MM.1S (cell line): ENCODE measurements around the gene PRR15.

ENCODE experiments used
- DNase-seq: peaks from one replicate; pipeline ENCODE4 v3.0.0-alpha.2; 2015
- H2AFZ ChIP-seq: fragments of 300-600 bp; sonication (generic); 2 replicates; pipeline ENCODE4 v1.6.0; 2016; ENCODE audit warnings: antibody characterized with exemption, low read length
- H3F3A ChIP-seq: fragments of 300-600 bp; sonication (generic); 2 replicates; pipeline ENCODE4 v1.6.1; 2016; ENCODE audit warnings: mild to moderate bottlenecking, antibody characterized with exemption, low read length, moderate library complexity, mixed read lengths; ENCODE audit not compliant: insufficient read depth
- H3K27ac ChIP-seq: fragments of 300-600 bp; sonication (generic); 2 replicates; pipeline ENCODE4 v1.5.1; 2016; ENCODE audit warnings: mild to moderate bottlenecking, low read length
- H3K27me3 ChIP-seq: fragments of 300-600 bp; sonication (generic); replicated peaks from 2 replicates; pipeline ENCODE4 v1.6.0; 2016; ENCODE audit warnings: low read length; ENCODE audit not compliant: insufficient read depth
- H3K36me3 ChIP-seq: fragments of 300-600 bp; sonication (generic); replicated peaks from 2 replicates; pipeline ENCODE4 v1.6.1; 2016; ENCODE audit warnings: mild to moderate bottlenecking, low read length, mixed read lengths; ENCODE audit not compliant: insufficient read depth
- H3K4me1 ChIP-seq: fragments of 300-600 bp; sonication (generic); 2 replicates; pipeline ENCODE4 v1.6.1; 2016; ENCODE audit warnings: low read length, mixed read lengths
- H3K4me2 ChIP-seq: fragments of 300-600 bp; sonication (generic); 2 replicates; pipeline ENCODE4 v1.6.0; 2016; ENCODE audit warnings: low read depth, low read length
- H3K4me3 ChIP-seq: fragments of 300-600 bp; sonication (generic); 2 replicates; pipeline ENCODE4 v1.5.1; 2016; ENCODE audit warnings: low read length, mixed read lengths
- H3K79me2 ChIP-seq: fragments of 300-600 bp; sonication (generic); 2 replicates; pipeline ENCODE4 v1.6.1; 2016; ENCODE audit warnings: mixed run types, low read length, mixed read lengths
- H3K9ac ChIP-seq: fragments of 300-600 bp; sonication (generic); 2 replicates; pipeline ENCODE4 v1.6.1; 2016; ENCODE audit warnings: low read length, mixed read lengths
- H3K9me2 ChIP-seq: fragments of 300-600 bp; sonication (generic); replicated peaks from 2 replicates; pipeline ENCODE4 v1.6.1; 2016; ENCODE audit warnings: mild to moderate bottlenecking, low read length, mixed read lengths; ENCODE audit not compliant: insufficient read depth
- H3K9me3 ChIP-seq: fragments of 300-600 bp; sonication (generic); replicated peaks from 2 replicates; pipeline ENCODE4 v1.6.1; 2016; ENCODE audit warnings: mild to moderate bottlenecking, low read length, mixed read lengths; ENCODE audit not compliant: insufficient read depth
- H4K20me1 ChIP-seq: fragments of 300-600 bp; sonication (generic); 2 replicates; pipeline ENCODE4 v1.6.1; 2016; ENCODE audit warnings: mild to moderate bottlenecking, low read length, moderate library complexity, mixed read lengths; ENCODE audit not compliant: insufficient read depth
- EZH2 ChIP-seq: fragments of 300-600 bp; sonication (generic); optimal IDR thresholded peaks from 2 replicates; pipeline ENCODE3; 2017; ENCODE audit warnings: low read depth, mild to moderate bottlenecking, antibody characterized with exemption, low read length, mixed read lengths
- EZH2phosphoT487 ChIP-seq: fragments of 300-600 bp; sonication (generic); IDR thresholded peaks from 2 replicates; pipeline ENCODE4 v1.6.1; 2018; ENCODE audit warnings: antibody characterized with exemption, low read length
- TF ChIP-seq, protein P1 (sequence below): fragments of 300-600 bp; sonication (generic); IDR thresholded peaks from 2 replicates; pipeline ENCODE4 v1.5.1; 2016; ENCODE audit warnings: antibody characterized with exemption, low read length, mixed read lengths

Gene PRR15

DNA sequence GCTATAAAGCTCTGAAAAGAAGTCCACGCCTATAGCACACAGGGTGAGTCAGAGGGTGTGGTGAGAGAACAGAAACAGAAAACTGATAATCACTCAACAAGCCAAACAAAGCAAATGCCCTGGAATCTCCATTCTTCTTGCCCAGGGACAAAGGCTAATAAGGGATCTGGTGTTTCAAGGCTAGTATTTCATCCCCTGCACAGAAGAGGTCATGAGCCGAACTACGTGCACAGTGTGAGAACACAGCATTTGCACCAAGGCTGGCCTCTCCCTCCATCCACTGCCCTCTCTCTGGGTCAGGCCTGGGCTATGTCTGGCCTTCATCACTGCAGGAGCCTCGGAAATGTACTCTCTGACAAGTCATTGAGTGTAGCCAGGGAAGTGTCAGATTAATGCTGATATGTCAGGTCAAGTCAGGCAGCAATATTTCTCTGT is 42.7 kb downstream of the PRR15 start:
- Histone ChIP-seq H3K4me3 (no peak overlapping the region), H3K79me2 (no peaks in the 10 kb centered on the region), H4K20me1 (no peaks in the 10 kb centered on the region), H3K27me3 (no peaks in the 10 kb centered on the region), H3K9me3 (no peaks in the 10 kb centered on the region), H3K4me2 (no peak overlapping the region), H2AFZ (no peak overlapping the region), H3F3A (no peaks in the 10 kb centered on the region), H3K9me2 (no peaks in the 10 kb centered on the region), H3K9ac (no peak overlapping the region), H3K36me3 (no peaks in the 10 kb centered on the region), H3K4me1 (no peaks in the 10 kb centered on the region), H3K27ac (no peak overlapping the region)
- TF ChIP-seq EZH2 (no peak), EZH2phosphoT487 (no peak)
- TF ChIP-seq, protein P1, sequence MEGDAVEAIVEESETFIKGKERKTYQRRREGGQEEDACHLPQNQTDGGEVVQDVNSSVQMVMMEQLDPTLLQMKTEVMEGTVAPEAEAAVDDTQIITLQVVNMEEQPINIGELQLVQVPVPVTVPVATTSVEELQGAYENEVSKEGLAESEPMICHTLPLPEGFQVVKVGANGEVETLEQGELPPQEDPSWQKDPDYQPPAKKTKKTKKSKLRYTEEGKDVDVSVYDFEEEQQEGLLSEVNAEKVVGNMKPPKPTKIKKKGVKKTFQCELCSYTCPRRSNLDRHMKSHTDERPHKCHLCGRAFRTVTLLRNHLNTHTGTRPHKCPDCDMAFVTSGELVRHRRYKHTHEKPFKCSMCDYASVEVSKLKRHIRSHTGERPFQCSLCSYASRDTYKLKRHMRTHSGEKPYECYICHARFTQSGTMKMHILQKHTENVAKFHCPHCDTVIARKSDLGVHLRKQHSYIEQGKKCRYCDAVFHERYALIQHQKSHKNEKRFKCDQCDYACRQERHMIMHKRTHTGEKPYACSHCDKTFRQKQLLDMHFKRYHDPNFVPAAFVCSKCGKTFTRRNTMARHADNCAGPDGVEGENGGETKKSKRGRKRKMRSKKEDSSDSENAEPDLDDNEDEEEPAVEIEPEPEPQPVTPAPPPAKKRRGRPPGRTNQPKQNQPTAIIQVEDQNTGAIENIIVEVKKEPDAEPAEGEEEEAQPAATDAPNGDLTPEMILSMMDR, result no peak
- DNase-seq, result no peak

GRCh38 chr7:29606830-29607229 is 43.2 kb downstream of the PRR15 start:
- Histone ChIP-seq H3K27ac (no peak overlapping the region), H3F3A (no peaks in the 10 kb centered on the region), H3K36me3 (no peaks in the 10 kb centered on the region), H3K79me2 (no peaks in the 10 kb centered on the region), H3K27me3 (no peaks in the 10 kb centered on the region), H4K20me1 (no peaks in the 10 kb centered on the region), H3K4me1 (no peaks in the 10 kb centered on the region), H3K9ac (no peak overlapping the region), H3K4me3 (no peak overlapping the region), H3K9me2 (no peaks in the 10 kb centered on the region), H3K4me2 (no peak overlapping the region), H2AFZ (no peak overlapping the region), H3K9me3 (no peaks in the 10 kb centered on the region)
- TF ChIP-seq, protein P1, result no peak
- TF ChIP-seq EZH2phosphoT487, result no peak
- TF ChIP-seq EZH2, result no peak
- no peak for DNase-seq

DNA sequence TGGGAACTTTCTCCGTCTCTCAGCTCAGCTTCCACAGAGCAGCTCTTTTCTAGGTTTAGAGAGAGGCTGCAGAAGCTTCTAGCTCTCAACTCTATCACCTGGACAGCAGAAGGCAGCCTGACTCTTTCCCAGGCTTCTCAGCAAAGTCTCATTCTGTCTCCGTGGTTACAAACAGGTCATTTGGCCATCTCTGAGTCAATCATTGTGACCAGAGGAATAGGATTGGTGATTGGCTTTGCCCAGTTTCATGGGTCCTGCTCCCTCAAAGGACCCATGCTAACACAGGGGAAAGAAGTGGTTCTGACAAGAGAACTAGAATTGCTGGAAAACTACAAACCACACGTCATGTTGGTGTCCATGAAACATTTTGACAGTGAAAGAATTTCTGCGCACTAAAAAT is 43.6 kb downstream of the PRR15 start:
- Histone ChIP-seq H3F3A (no peaks in the 10 kb centered on the region), H3K9ac (no peak overlapping the region), H3K27me3 (no peaks in the 10 kb centered on the region), H3K36me3 (no peaks in the 10 kb centered on the region), H3K79me2 (no peaks in the 10 kb centered on the region), H3K4me3 (no peak overlapping the region), H3K9me3 (no peaks in the 10 kb centered on the region), H4K20me1 (no peaks in the 10 kb centered on the region), H3K9me2 (no peaks in the 10 kb centered on the region), H3K4me2 (no peak overlapping the region), H3K27ac (no peak overlapping the region), H2AFZ (no peak overlapping the region), H3K4me1 (no peaks in the 10 kb centered on the region)
- TF ChIP-seq EZH2 (no peak), EZH2phosphoT487 (no peak)
- TF ChIP-seq, protein P1, result no peak
- DNase-seq, result no peak
